Karpas-422 (cell line): Measurements from ENCODE around the gene UBE2QL1. TPM values are rescaled to one million over a fixed set of nuclear protein-coding genes. Genes with fewer than 3 reads are reported as not detected.

Experiments
- DNase-seq: peaks from one replicate; pipeline ENCODE4 v3.0.0-alpha.2; 2015
- H2AFZ ChIP-seq: fragments of 200-600 bp; sonication (generic); 2 replicates; pipeline ENCODE4 v1.6.1; 2014; ENCODE audit warnings: antibody characterized with exemption, low read length, mixed read lengths
- H3K27ac ChIP-seq: fragments of 200-600 bp; sonication (generic); 2 replicates; pipeline ENCODE4 v1.5.1; 2014; ENCODE audit warnings: mild to moderate bottlenecking, low read length, moderate library complexity
- H3K27me3 ChIP-seq: fragments of 200-600 bp; sonication (generic); 2 replicates; pipeline ENCODE4 v1.6.1; 2014; ENCODE audit warnings: low read length, mixed read lengths
- H3K36me3 ChIP-seq: fragments of 200-600 bp; sonication (generic); 2 replicates; pipeline ENCODE4 v1.6.1; 2014; ENCODE audit warnings: low read length, mixed read lengths; ENCODE audit not compliant: insufficient read depth
- H3K4me1 ChIP-seq: fragments of 200-600 bp; sonication (generic); 2 replicates; pipeline ENCODE4 v1.6.1; 2014; ENCODE audit warnings: mild to moderate bottlenecking, low read length, mixed read lengths
- H3K4me2 ChIP-seq: fragments of 200-600 bp; sonication (generic); 2 replicates; pipeline ENCODE4 v1.6.1; 2014; ENCODE audit warnings: low read length, low read depth, mild to moderate bottlenecking; ENCODE audit not compliant: poor library complexity, severe bottlenecking
- H3K4me3 ChIP-seq: fragments of 200-600 bp; sonication (generic); 2 replicates; pipeline ENCODE4 v1.5.1; 2014; ENCODE audit warnings: mild to moderate bottlenecking, antibody characterized with exemption, low read length, mixed read lengths
- H3K79me2 ChIP-seq: fragments of 200-600 bp; sonication (generic); 2 replicates; pipeline ENCODE4 v1.6.1; 2014; ENCODE audit warnings: mild to moderate bottlenecking, low read length, mixed read lengths
- H3K9ac ChIP-seq: fragments of 200-600 bp; sonication (generic); 2 replicates; pipeline ENCODE4 v1.6.0; 2014; ENCODE audit warnings: low read length
- H3K9me2 ChIP-seq: fragments of 200-600 bp; sonication (generic), shearing (Covaris generic); replicated peaks from 2 replicates; pipeline ENCODE4 v1.6.0; 2014; ENCODE audit warnings: mild to moderate bottlenecking, low read length, moderate library complexity; ENCODE audit not compliant: insufficient read depth
- H3K9me3 ChIP-seq: fragments of 300-700, 200-600 bp; sonication (generic); 2 replicates; pipeline ENCODE4 v1.6.1; 2014; ENCODE audit warnings: low read length, mixed read lengths
- H4K20me1 ChIP-seq: fragments of 200-600 bp; sonication (generic); 2 replicates; pipeline ENCODE4 v1.6.1; 2014; ENCODE audit warnings: mild to moderate bottlenecking, antibody characterized with exemption, low read length, low read depth; ENCODE audit not compliant: insufficient read depth
- total RNA-seq: library from RNA; depleted of rRNA; stranded (reverse); fragments of >200 nt; shearing (Covaris generic); gene quantifications from 2 replicates; pipeline ENCODE4 v1.2.3, GENCODE V29; 2014; ENCODE audit warnings: low replicate concordance; rRNA removed

The UBE2QL1 gene
- total RNA-seq = not detected in 2 replicates

- H2AFZ ChIP-seq = no peak within 1 kb of the TSS
- H3K9ac ChIP-seq = no peak within 1 kb of the TSS
- H3K4me2 ChIP-seq = no peak within 1 kb of the TSS
These were observed at the start of gene UBE2QL1 for GRCh38 chr5:6448622-6449464. Gene UBE2QL1 (plus strand): TSS chr5:6448859. CDS start chr5:6448894, 35 bp downstream.

GRCh38 chr5:6399980-6400910 is 48.4 kb upstream of the UBE2QL1 start:
- Histone ChIP-seq H3K27ac (no peak overlapping the region), H3K36me3 (no peaks in the 10 kb centered on the region), H3K27me3 (no peaks in the 10 kb centered on the region), H3K9me3 (no peaks in the 10 kb centered on the region), H3K4me1 (peaks cover 7% of the 10 kb centered on the region), H3K4me2 (no peak overlapping the region), H3K9ac (no peak overlapping the region), H3K9me2 (no peaks in the 10 kb centered on the region), H3K4me3 (no peak overlapping the region), H4K20me1 (no peaks in the 10 kb centered on the region), H2AFZ (no peak overlapping the region), H3K79me2 (no peaks in the 10 kb centered on the region)
- DNase-seq = no peak

More at GRCh38 chr5:6448622-6449464, at the start of gene UBE2QL1:
- H3K27me3 ChIP-seq = peaks cover 2% of the 10 kb centered on the region; the same call in 1 of the 2 replicates
- no peak for DNase-seq
- no peaks in the 10 kb centered on the region for H3K79me2 ChIP-seq
- H3K9me2 ChIP-seq = no peaks in the 10 kb centered on the region
- H3K4me1 ChIP-seq = no peaks in the 10 kb centered on the region
- H3K27ac ChIP-seq = no peak within 1 kb of the TSS
- H3K36me3 ChIP-seq = no peaks in the 10 kb centered on the region
- H3K9me3 ChIP-seq = peaks cover 6% of the 10 kb centered on the region
- no peaks in the 10 kb centered on the region for H4K20me1 ChIP-seq
- no peak within 1 kb of the TSS for H3K4me3 ChIP-seq

- no peak for DNase-seq
- Histone ChIP-seq H3K27me3 (no peaks in the 10 kb centered on the region), H3K9me3 (no peaks in the 10 kb centered on the region), H3K9ac (no peak overlapping the region), H3K79me2 (no peaks in the 10 kb centered on the region), H3K36me3 (no peaks in the 10 kb centered on the region), H2AFZ (no peak overlapping the region), H3K4me2 (no peak overlapping the region), H4K20me1 (no peaks in the 10 kb centered on the region), H3K4me1 (peaks cover 7% of the 10 kb centered on the region), H3K9me2 (no peaks in the 10 kb centered on the region), H3K27ac (no peak overlapping the region), H3K4me3 (no peak overlapping the region)
These were observed 47.2 kb upstream of the UBE2QL1 start for GRCh38 chr5:6401410-6401809.

- Histone ChIP-seq H3K9me3 (no peaks in the 10 kb centered on the region), H4K20me1 (no peaks in the 10 kb centered on the region), H3K27me3 (no peaks in the 10 kb centered on the region), H3K4me1 (peaks cover 7% of the 10 kb centered on the region), H2AFZ (no peak overlapping the region), H3K4me3 (no peak overlapping the region), H3K36me3 (no peaks in the 10 kb centered on the region), H3K79me2 (no peaks in the 10 kb centered on the region), H3K27ac (no peak overlapping the region), H3K9ac (no peak overlapping the region), H3K4me2 (no peak overlapping the region), H3K9me2 (no peaks in the 10 kb centered on the region)
- peak; percentile 48 for DNase-seq
These were observed 45.7 kb upstream of the UBE2QL1 start for GRCh38 chr5:6402939-6403338.

- Histone ChIP-seq H3K4me3 (no peak overlapping the region), H3K4me2 (no peak overlapping the region), H3K27ac (no peak overlapping the region), H3K36me3 (no peaks in the 10 kb centered on the region), H3K9ac (no peak overlapping the region), H3K79me2 (no peaks in the 10 kb centered on the region), H3K9me2 (no peaks in the 10 kb centered on the region), H2AFZ (no peak overlapping the region), H3K4me1 (peaks cover 7% of the 10 kb centered on the region), H3K9me3 (no peaks in the 10 kb centered on the region), H4K20me1 (no peaks in the 10 kb centered on the region), H3K27me3 (no peaks in the 10 kb centered on the region)
- no peak for DNase-seq
These were observed 45.2 kb upstream of the UBE2QL1 start for GRCh38 chr5:6403416-6403815.

GRCh38 chr5:6404129-6404528 is 44.5 kb upstream of the UBE2QL1 start:
- Histone ChIP-seq H3K9ac (no peak overlapping the region), H3K36me3 (no peaks in the 10 kb centered on the region), H3K4me3 (no peak overlapping the region), H3K4me1 (peaks cover 7% of the 10 kb centered on the region), H3K27ac (no peak overlapping the region), H3K79me2 (no peaks in the 10 kb centered on the region), H4K20me1 (no peaks in the 10 kb centered on the region), H3K9me3 (no peaks in the 10 kb centered on the region), H3K4me2 (no peak overlapping the region), H3K27me3 (no peaks in the 10 kb centered on the region), H3K9me2 (no peaks in the 10 kb centered on the region), H2AFZ (no peak overlapping the region)
- DNase-seq = no peak

GRCh38 chr5:6405591-6405990 is 43.1 kb upstream of the UBE2QL1 start:
- Histone ChIP-seq H3K79me2 (no peaks in the 10 kb centered on the region), H3K4me3 (no peak overlapping the region), H4K20me1 (no peaks in the 10 kb centered on the region), H3K36me3 (no peaks in the 10 kb centered on the region), H3K9ac (no peak overlapping the region), H3K27ac (no peak overlapping the region), H3K9me2 (no peaks in the 10 kb centered on the region), H3K4me2 (no peak overlapping the region), H3K4me1 (peaks cover 7% of the 10 kb centered on the region), H2AFZ (no peak overlapping the region), H3K27me3 (no peaks in the 10 kb centered on the region), H3K9me3 (no peaks in the 10 kb centered on the region)
- DNase-seq = no peak
